ENCODE measurements around the gene SCN3B.

Gene SCN3B

GRCh38 chr11:123611698-123612097 is 42.7 kb downstream of the SCN3B start:
- H3K4me1 ChIP-seq (ENCODE audit: control insufficient read depth, insufficient read depth, low read length) = no peaks in the 10 kb centered on the region
- H3K36me3 ChIP-seq (ENCODE audit: control insufficient read depth in 2 of 2, insufficient read depth in 1 of 2, low read length in 2 of 2) = peaks cover 0 to 80% of the 10 kb centered on the region in 2 experiments; a peak in 1 of 3 replicates
- ChIA-PET POLR2A (no interaction called here), CTCF (interaction anchor here (1.2 kb wide), 1 partner anchor 35 kb away, joined by 4 read pairs; no protein-coding TSS in a partner anchor)
- H3K27ac ChIP-seq (ENCODE audit: extremely low read depth, low read depth, low read length) = no peak overlapping the region
- TF ChIP-seq ZNF280D (tag by site-specific recombination; IDR thresholded peaks at IDR 0.05) = no peak
- no peak for TF ChIP-seq EGR2 (tag by site-specific recombination; IDR thresholded peaks at IDR 0.05; ENCODE audit: low read depth)
- no peak for TF ChIP-seq ZNF394 (tag by site-specific recombination; IDR thresholded peaks at IDR 0.05; ENCODE audit: borderline replicate concordance)
- H3K4me3 ChIP-seq (ENCODE audit: low read depth, low read length) = no peak overlapping the region
- H3K9me3 ChIP-seq (ENCODE audit: control insufficient read depth, insufficient read depth, low read depth, low read length) = no peaks in the 10 kb centered on the region

- peaks cover 0 to 82% of the 10 kb centered on the region in 2 experiments; a peak in 1 of 3 replicates for H3K36me3 ChIP-seq (ENCODE audit: control insufficient read depth in 2 of 2, insufficient read depth in 1 of 2, low read length in 2 of 2)
- H3K9me3 ChIP-seq (ENCODE audit: control insufficient read depth, insufficient read depth, low read depth, low read length) = no peaks in the 10 kb centered on the region
- H3K4me3 ChIP-seq (ENCODE audit: low read depth, low read length) = no peak overlapping the region
- CTCF ChIA-PET = no interaction called here
- POLR2A ChIA-PET = no interaction called here
- no peak overlapping the region for H3K27ac ChIP-seq (ENCODE audit: extremely low read depth, low read depth, low read length)
- no peaks in the 10 kb centered on the region for H3K4me1 ChIP-seq (ENCODE audit: control insufficient read depth, insufficient read depth, low read length)
- no peak for TF ChIP-seq ZNF280D (tag by site-specific recombination; IDR thresholded peaks at IDR 0.05)
- TF ChIP-seq, protein P1, sequence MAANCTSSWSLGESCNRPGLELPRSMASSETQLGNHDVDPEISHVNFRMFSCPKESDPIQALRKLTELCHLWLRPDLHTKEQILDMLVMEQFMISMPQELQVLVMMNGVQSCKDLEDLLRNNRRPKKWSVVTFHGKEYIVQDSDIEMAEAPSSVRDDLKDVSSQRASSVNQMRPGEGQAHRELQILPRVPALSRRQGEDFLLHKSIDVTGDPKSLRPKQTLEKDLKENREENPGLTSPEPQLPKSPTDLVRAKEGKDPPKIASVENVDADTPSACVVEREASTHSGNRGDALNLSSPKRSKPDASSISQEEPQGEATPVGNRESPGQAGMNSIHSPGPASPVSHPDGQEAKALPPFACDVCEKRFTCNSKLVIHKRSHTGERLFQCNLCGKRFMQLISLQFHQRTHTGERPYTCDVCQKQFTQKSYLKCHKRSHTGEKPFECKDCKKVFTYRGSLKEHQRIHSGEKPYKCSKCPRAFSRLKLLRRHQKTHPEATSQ (tag by site-specific recombination; IDR thresholded peaks at IDR 0.05) = no peak
These were observed 45.5 kb downstream of the SCN3B start for GRCh38 chr11:123608945-123609344.

GRCh38 chr11:123608371-123608770 is 46.1 kb downstream of the SCN3B start:
- H3K36me3 ChIP-seq (ENCODE audit: control insufficient read depth in 2 of 2, insufficient read depth in 1 of 2, low read length in 2 of 2) = peaks cover 0 to 82% of the 10 kb centered on the region in 2 experiments; a peak in 1 of 3 replicates
- ChIA-PET POLR2A (no interaction called here), CTCF (no interaction called here)
- no peaks in the 10 kb centered on the region for H3K9me3 ChIP-seq (ENCODE audit: control insufficient read depth, insufficient read depth, low read depth, low read length)
- H3K4me3 ChIP-seq (ENCODE audit: low read depth, low read length) = no peak overlapping the region
- H3K27ac ChIP-seq (ENCODE audit: extremely low read depth, low read depth, low read length) = no peak overlapping the region
- no peaks in the 10 kb centered on the region for H3K4me1 ChIP-seq (ENCODE audit: control insufficient read depth, insufficient read depth, low read length)
- no peak for TF ChIP-seq ZNF221 (tag by site-specific recombination; IDR thresholded peaks at IDR 0.05; ENCODE audit: borderline replicate concordance)

DNA sequence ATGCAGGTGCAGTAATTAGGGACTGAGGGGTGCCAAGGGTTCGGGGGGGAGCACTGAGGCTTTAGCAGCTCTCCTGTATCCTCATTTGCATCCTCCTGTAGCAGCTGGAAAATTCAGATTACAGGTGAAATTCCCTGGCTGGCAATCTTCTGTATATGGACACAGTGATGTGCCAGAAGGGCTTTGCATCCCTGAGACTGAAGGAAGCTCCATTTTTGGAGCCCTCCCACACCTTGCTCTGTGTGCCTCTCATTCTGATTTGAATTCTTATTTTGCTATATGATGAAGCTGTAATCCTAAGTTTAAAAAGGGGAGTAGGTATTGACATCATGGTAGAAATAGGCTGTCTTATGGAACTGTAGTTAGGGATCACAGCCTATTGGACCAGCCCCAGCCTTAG is 46.6 kb downstream of the SCN3B start:
- TF ChIP-seq TCF7L2 (IDR thresholded peaks at IDR 0.05; ENCODE audit: borderline replicate concordance, low read depth, low read length) (no peak), ZNF394 (tag by site-specific recombination; IDR thresholded peaks at IDR 0.05; ENCODE audit: borderline replicate concordance) (no peak), ZNF530 (tag by site-specific recombination; IDR thresholded peaks at IDR 0.05; ENCODE audit: low read depth) (no peak), ZNF16 (tag by site-specific recombination; IDR thresholded peaks at IDR 0.05; ENCODE audit: low read depth) (no peak), ZNF777 (tag by site-specific recombination; IDR thresholded peaks at IDR 0.05; ENCODE audit: borderline replicate concordance) (no peak), ZNF18 (tag by site-specific recombination; IDR thresholded peaks at IDR 0.05) (no peak)
- peaks cover 0 to 82% of the 10 kb centered on the region in 2 experiments; a peak in 1 of 3 replicates for H3K36me3 ChIP-seq (ENCODE audit: control insufficient read depth in 2 of 2, insufficient read depth in 1 of 2, low read length in 2 of 2)
- POLR2A ChIA-PET = interaction anchor here (0.6 kb wide), 1 partner anchor 933 kb away, joined by 4 read pairs; no protein-coding TSS in a partner anchor
- H3K4me1 ChIP-seq (ENCODE audit: control insufficient read depth, insufficient read depth, low read length) = no peaks in the 10 kb centered on the region
- no peaks in the 10 kb centered on the region for H3K9me3 ChIP-seq (ENCODE audit: control insufficient read depth, insufficient read depth, low read depth, low read length)
- H3K4me3 ChIP-seq (ENCODE audit: low read depth, low read length) = no peak overlapping the region
- CTCF ChIA-PET = no interaction called here
- H3K27ac ChIP-seq (ENCODE audit: extremely low read depth, low read depth, low read length) = no peak overlapping the region

Measured in HEK293 (cell line).